Tibial nerve (tissue), 4 donors: ENCODE results near the gene CORO1C.

Experiments used
- EP300 ChIP-seq, 2 donors: sonication (generic); formaldehyde crosslinking; IDR thresholded peaks; one replicate each; pipeline ENCODE4 v1.6.1; 2017; ENCODE audit warnings: antibody characterized with exemption in 2 of 2, mild to moderate bottlenecking in 1 of 2
- POLR2A ChIP-seq, 2 donors: fragments of 450-650 bp; IDR thresholded peaks; one replicate each; pipeline ENCODE4 v1.6.1; 2017; ENCODE audit warnings: antibody characterized with exemption in 2 of 2, mild to moderate bottlenecking in 2 of 2, moderate library complexity in 2 of 2
- TF ChIP-seq, protein P1 (sequence below), 5 experiments: fragments of 200-600 bp in 3 of 5; fragments of 450-650 bp in 2 of 5; sonication (generic) in 3 of 5; IDR thresholded peaks; one replicate each; pipeline ENCODE4 v1.5.1; 2016 to 2019; ENCODE audit warnings: antibody characterized with exemption in 5 of 5, mild to moderate bottlenecking in 3 of 5, moderate library complexity in 2 of 5

DNA sequence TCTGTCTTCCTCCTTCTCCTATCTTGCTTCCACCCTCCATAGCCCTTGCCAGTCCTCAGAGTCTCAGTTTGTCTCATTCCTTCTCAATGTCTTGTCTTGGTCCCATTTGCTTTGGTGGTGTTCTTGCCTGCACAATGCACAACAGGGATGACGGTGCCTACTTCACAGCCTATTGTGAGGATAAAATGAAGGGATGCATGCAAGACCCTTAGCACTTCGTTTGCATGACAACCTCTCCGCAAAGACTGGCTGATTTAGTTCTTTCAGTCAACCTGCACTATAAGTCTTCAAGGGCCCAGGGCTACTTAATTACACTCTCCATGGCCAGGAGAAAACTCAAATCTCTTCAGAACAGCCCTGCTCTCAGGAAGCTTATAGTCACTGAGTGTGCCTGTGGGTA is 106.1 kb downstream of the CORO1C start:
- TF ChIP-seq, protein P1, sequence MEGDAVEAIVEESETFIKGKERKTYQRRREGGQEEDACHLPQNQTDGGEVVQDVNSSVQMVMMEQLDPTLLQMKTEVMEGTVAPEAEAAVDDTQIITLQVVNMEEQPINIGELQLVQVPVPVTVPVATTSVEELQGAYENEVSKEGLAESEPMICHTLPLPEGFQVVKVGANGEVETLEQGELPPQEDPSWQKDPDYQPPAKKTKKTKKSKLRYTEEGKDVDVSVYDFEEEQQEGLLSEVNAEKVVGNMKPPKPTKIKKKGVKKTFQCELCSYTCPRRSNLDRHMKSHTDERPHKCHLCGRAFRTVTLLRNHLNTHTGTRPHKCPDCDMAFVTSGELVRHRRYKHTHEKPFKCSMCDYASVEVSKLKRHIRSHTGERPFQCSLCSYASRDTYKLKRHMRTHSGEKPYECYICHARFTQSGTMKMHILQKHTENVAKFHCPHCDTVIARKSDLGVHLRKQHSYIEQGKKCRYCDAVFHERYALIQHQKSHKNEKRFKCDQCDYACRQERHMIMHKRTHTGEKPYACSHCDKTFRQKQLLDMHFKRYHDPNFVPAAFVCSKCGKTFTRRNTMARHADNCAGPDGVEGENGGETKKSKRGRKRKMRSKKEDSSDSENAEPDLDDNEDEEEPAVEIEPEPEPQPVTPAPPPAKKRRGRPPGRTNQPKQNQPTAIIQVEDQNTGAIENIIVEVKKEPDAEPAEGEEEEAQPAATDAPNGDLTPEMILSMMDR (IDR thresholded peaks at IDR 0.05): no peak
- TF ChIP-seq POLR2A (IDR thresholded peaks at IDR 0.05): no peak
- no peak for TF ChIP-seq EP300 (IDR thresholded peaks at IDR 0.05)
